ENCODE data around the gene CLASP2.

CLASP2 gene

DNA sequence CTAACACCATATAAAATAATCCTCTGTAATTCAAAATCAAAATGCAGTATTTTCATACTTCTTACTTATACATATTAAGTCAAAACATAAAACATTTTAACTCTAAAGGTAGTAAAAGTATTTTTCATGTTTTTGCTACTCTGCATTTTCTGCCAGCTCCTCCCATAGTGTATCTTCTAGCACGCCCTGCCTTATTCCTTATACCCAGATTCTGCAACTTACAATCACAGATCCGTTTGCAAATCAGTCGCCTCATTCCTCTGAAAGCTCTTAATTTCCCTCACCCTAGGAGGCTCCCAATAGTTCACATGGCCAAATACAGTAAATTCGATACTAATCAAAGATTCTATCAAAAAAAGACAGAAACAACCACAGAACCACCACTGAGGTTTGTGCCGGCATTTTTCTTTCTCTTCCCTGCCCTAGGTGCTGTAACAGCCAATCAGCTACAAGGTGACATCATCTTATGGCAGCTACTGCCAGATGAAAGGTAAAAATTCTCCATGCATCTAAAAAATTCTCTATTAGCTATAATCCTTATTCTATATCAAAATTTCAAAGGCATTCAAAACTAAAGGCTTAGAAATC, 72.9 kb downstream of the CLASP2 start:
- DNase-seq (peak in 2 of 3 experiments; percentile 7 to 9), ATAC-seq (replicated peaks) (peak; percentile 95)
- peak overlapping the region in 1 of 2 donors; percentile 20 for H3K27ac Mint-ChIP-seq
- peaks cover 3% of the 10 kb centered on the region for H3K36me3 Mint-ChIP-seq (ENCODE audit: insufficient read depth)
- H3K27me3 Mint-ChIP-seq, result no peaks in the 10 kb centered on the region
- peaks cover 7 to 14% of the 10 kb centered on the region in 2 donors for H3K4me1 Mint-ChIP-seq (ENCODE audit: low read depth in 2 of 2)
- H3K4me3 Mint-ChIP-seq, result peak overlapping the region; percentile 43 to 67
- H3K9me3 Mint-ChIP-seq, result no peaks in the 10 kb centered on the region

DNA sequence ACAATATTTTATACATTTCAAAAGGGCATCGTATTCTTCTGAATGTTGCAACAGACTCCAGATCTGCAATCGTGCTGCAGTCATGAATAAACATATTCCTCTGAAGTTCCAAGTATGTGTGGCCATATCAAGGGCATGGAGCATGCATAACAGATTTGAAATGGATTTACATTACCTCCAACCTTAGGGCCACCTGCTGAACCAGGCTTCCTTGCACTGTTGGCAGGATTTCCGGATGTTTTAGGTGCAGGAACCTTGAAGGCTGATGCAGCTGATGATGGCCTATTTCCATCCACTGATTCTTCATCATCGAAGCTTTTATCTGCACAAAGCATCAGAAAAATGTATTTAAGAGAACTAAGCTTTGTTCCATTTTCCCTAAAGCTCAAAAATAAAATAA, 73.5 kb downstream of the CLASP2 start:
- ATAC-seq (replicated peaks), result no peak
- Mint-ChIP-seq H3K27ac (no peak overlapping the region), H3K9me3 (no peaks in the 10 kb centered on the region)

DNA sequence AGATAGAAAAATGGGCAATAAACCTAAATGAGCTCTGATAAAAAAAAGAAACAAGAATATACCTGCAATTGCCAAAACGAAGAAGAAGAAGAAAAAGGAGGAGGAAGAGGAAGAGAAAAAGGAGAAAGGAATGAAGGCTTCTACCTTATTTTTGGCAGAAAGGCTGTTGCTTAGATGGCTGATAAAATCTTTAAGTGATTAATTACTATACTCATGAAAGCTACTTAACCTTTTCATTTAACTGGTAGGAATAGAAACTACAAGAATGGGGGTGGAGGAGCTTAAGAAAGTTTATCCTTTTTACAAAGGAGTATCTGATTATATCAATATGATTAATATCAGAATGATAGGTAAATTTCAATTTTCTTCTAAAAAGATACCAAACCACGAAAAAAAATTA, 75.2 kb downstream of the CLASP2 start:
- Mint-ChIP-seq H3K9me3 (no peaks in the 10 kb centered on the region), H3K27ac (no peak overlapping the region), H3K4me1 (ENCODE audit: low read depth in 2 of 2) (peaks cover 3 to 9% of the 10 kb centered on the region in 2 donors), H3K4me3 (no peak overlapping the region), H3K27me3 (no peaks in the 10 kb centered on the region), H3K36me3 (ENCODE audit: insufficient read depth) (peaks cover 6% of the 10 kb centered on the region)
- DNase-seq (no peak), ATAC-seq (replicated peaks) (no peak)

More for the DNA sequence above, 73.5 kb downstream of the CLASP2 start:
- no peak for DNase-seq
- peaks cover 3% of the 10 kb centered on the region for H3K36me3 Mint-ChIP-seq (ENCODE audit: insufficient read depth)
- H3K27me3 Mint-ChIP-seq, result no peaks in the 10 kb centered on the region
- no peak overlapping the region for H3K4me3 Mint-ChIP-seq
- H3K4me1 Mint-ChIP-seq (ENCODE audit: low read depth in 2 of 2), result peaks cover 7 to 14% of the 10 kb centered on the region in 2 donors

DNA sequence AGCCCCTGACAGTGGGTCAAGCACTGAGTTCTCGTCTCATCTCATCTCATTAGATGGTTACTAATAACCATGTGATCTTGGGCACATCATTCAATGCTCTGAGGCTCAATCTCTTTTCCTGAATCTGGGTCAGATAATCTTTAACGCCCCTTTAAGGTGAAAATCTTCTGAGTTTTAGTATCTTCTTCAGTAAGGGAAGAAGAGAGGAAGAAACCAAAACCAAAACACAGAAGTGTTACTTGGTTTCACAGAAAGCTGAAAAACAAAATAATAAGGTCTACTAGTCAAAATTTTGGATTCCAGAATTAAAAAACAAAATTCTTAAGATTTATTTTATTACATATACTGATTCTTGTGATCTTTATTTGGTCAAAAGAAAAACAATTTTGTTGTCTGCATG, 78.2 kb downstream of the CLASP2 start:
- Mint-ChIP-seq H3K36me3 (ENCODE audit: insufficient read depth) (peaks cover 9% of the 10 kb centered on the region), H3K4me1 (ENCODE audit: low read depth in 2 of 2) (no peaks in the 10 kb centered on the region), H3K27me3 (no peaks in the 10 kb centered on the region), H3K4me3 (no peak overlapping the region), H3K27ac (no peak overlapping the region), H3K9me3 (no peaks in the 10 kb centered on the region)
- ATAC-seq (replicated peaks) (no peak), DNase-seq (no peak)

DNA sequence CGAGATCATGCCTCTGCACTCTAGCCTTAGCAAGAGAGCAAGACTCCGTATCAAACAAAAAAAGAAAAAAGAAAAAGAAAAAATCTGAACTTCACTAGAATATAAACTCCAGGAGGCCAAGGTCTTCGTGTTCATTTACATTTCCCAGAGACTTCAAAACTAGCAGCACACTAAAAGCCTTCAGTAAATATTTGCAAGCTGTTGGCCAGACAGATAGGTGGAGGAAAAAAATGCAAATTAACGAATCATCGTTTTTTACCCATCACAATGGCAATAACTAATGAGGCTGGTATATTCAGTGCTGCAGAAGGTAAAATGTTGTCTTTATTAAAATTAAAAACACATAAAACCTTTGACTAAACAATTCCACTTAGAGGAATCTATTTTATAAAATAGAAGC, 80.6 kb downstream of the CLASP2 start:
- DNase-seq (no peak), ATAC-seq (replicated peaks) (no peak)
- Mint-ChIP-seq H3K36me3 (ENCODE audit: insufficient read depth) (peaks cover 9% of the 10 kb centered on the region), H3K4me3 (no peak overlapping the region), H3K4me1 (ENCODE audit: low read depth in 2 of 2) (no peaks in the 10 kb centered on the region), H3K27ac (no peak overlapping the region), H3K27me3 (no peaks in the 10 kb centered on the region), H3K9me3 (no peaks in the 10 kb centered on the region)

DNA sequence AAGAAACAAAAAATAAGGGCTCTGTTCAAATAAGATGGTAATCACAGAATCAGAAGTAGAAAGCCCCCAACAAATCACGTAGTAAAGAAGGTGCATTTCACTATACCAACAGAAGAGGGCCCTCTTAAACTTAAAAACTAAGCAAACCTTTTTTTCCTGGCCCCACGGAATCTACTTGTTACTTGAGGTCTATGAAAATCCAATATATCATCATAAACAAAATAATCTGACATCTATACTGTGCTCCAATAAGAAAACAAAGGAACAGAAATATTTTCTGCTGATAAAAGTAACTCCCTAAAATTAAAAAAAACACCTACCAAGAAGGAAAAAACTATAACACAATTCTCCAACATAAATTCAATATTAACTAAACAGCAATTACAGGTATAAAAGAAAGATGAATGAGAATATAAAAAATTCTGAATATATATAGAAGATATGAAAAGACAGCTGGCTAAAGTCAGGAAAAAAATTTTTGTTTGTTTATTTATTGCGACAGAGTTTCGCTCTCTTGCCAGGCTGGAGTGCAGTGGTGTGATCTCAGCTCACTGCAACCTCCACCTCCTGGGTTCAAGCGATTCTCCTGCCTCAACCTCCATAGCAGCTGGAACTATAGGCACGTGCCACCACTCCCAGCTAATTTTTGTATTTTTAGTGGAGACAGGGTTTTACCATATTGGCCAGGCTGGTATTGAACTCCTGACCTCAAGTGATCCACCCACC, 81.8 kb downstream of the CLASP2 start:
- DNase-seq, result peak in 1 of 3 experiments; percentile 4
- H3K27ac Mint-ChIP-seq, result peak overlapping the region; percentile 13 to 51

DNA sequence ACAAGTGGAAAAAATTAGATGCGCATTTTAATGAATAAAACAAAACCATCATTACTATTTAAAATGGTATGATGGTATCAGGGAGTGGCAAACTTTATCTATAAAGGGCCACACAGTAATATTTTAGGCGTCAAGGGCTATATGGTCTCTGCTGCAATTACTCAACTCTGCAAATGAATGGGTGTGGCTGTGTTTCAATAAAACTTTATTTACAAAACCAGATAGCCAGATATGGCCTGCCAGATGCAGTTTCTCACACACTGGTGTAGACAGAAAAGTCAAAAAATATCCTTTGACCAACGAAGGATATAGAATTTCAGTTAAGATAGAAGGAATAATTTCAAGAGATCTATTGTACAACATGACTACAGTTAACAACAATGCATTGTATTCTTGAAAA, 83.8 kb downstream of the CLASP2 start:
- no peaks in the 10 kb centered on the region for H3K4me1 Mint-ChIP-seq (ENCODE audit: low read depth in 2 of 2)
- H3K4me3 Mint-ChIP-seq, result no peak overlapping the region
- ATAC-seq (replicated peaks), result no peak
- H3K27me3 Mint-ChIP-seq, result no peaks in the 10 kb centered on the region
- H3K9me3 Mint-ChIP-seq, result no peaks in the 10 kb centered on the region
- peaks cover 14% of the 10 kb centered on the region for H3K36me3 Mint-ChIP-seq (ENCODE audit: insufficient read depth)
- no peak for DNase-seq
- H3K27ac Mint-ChIP-seq, result no peak overlapping the region

More for the DNA sequence above, 81.8 kb downstream of the CLASP2 start:
- no peaks in the 10 kb centered on the region for H3K4me1 Mint-ChIP-seq (ENCODE audit: low read depth in 2 of 2)
- peak; percentile 41 for ATAC-seq (replicated peaks)
- H3K36me3 Mint-ChIP-seq (ENCODE audit: insufficient read depth), result peaks cover 13% of the 10 kb centered on the region
- no peaks in the 10 kb centered on the region for H3K27me3 Mint-ChIP-seq
- no peaks in the 10 kb centered on the region for H3K9me3 Mint-ChIP-seq
- no peak overlapping the region for H3K4me3 Mint-ChIP-seq

DNA sequence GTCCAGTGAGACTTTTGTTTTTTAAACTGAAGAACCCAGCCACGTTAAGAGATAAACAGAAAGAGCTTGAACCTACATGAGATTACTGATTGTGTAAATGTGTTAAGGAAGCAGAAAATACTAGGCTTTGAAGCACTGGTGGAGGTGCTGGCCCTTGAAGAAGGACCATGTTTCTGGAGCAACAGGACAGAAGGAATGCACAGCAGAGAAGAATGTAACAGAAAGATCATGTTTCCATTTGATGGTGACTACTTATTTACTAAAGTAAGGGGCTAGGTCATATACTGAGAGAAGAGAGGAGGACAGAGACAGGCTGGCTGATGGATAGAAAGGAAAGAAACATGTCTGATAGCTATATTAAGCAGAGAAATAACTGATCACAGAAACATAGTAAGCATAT, 88.8 kb downstream of the CLASP2 start:
- Mint-ChIP-seq H3K9me3 (no peaks in the 10 kb centered on the region), H3K4me3 (no peak overlapping the region), H3K4me1 (ENCODE audit: low read depth in 2 of 2) (no peaks in the 10 kb centered on the region), H3K27me3 (no peaks in the 10 kb centered on the region), H3K36me3 (ENCODE audit: insufficient read depth) (peaks cover 8% of the 10 kb centered on the region), H3K27ac (no peak overlapping the region)
- no peak for ATAC-seq (replicated peaks)
- DNase-seq, result no peak

DNA sequence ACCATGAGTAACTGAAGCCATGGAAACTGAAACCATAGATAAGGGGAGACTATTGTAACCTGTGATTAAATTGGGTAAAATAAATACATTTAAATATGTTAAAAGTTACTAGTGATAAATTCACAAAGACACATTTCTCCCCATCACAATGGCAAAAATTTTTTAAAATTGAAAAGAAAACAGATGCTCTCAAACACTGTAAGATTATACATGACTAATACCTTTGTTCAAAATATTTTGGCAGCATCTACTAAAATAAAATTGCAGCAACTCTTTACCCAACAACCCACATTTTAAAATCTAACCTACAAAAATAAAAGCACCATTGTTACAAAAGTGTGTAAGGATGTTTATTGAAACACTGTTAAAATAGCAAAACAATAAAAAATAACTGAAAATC, 93.3 kb downstream of the CLASP2 start:
- Mint-ChIP-seq H3K4me3 (no peak overlapping the region), H3K4me1 (ENCODE audit: low read depth in 2 of 2) (no peaks in the 10 kb centered on the region), H3K27ac (no peak overlapping the region), H3K27me3 (no peaks in the 10 kb centered on the region), H3K36me3 (ENCODE audit: insufficient read depth) (peaks cover 11% of the 10 kb centered on the region), H3K9me3 (no peaks in the 10 kb centered on the region)
- ATAC-seq (replicated peaks), result no peak
- no peak for DNase-seq

DNA sequence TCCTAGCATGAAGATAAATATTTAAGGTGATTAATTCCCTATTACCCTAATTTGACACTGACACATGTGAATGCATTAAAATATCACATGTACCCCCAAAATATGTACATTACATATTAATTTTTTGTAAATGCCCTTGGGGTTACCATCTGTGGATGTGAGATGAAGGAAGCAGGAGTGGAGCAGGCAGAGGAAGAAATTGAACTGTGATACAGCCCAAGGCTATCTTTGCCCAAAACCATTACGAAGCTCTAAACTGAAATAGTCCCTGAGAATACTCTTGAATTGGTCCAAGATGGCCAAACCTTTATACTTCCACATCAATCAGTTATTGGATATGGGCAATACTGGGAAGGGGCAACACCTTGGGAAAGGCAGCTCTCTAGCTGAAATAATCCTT, 105.0 kb downstream of the CLASP2 start:
- Mint-ChIP-seq H3K4me3 (no peak overlapping the region), H3K4me1 (ENCODE audit: low read depth in 2 of 2) (no peaks in the 10 kb centered on the region), H3K9me3 (no peaks in the 10 kb centered on the region), H3K27ac (no peak overlapping the region), H3K27me3 (no peaks in the 10 kb centered on the region), H3K36me3 (ENCODE audit: insufficient read depth) (peaks cover 19% of the 10 kb centered on the region)
- ATAC-seq (replicated peaks) (no peak), DNase-seq (no peak)

DNA sequence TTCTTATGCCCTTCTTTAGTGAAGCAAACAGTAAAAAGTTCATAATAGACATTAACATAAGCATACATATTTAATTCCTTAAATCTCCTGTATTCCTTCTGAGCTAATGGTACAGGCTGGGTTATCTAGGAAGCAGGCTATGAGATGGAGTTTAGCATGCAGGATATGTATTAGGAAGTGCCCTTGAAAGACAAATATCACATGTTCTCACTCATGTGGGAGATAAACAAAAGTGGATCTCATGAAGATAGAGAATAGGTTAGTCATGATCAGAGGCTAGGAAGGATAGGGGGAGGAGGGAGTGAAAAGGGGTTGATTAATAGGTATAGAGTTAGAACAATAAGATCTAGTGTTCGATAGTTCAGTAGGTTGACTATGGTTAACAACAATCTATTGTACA, 105.4 kb downstream of the CLASP2 start:
- no peaks in the 10 kb centered on the region for H3K4me1 Mint-ChIP-seq (ENCODE audit: low read depth in 2 of 2)
- no peak overlapping the region for H3K27ac Mint-ChIP-seq
- no peaks in the 10 kb centered on the region for H3K27me3 Mint-ChIP-seq
- no peak for DNase-seq
- ATAC-seq (replicated peaks), result no peak
- no peaks in the 10 kb centered on the region for H3K9me3 Mint-ChIP-seq
- H3K4me3 Mint-ChIP-seq, result no peak overlapping the region
- H3K36me3 Mint-ChIP-seq (ENCODE audit: insufficient read depth), result peaks cover 18% of the 10 kb centered on the region

DNA sequence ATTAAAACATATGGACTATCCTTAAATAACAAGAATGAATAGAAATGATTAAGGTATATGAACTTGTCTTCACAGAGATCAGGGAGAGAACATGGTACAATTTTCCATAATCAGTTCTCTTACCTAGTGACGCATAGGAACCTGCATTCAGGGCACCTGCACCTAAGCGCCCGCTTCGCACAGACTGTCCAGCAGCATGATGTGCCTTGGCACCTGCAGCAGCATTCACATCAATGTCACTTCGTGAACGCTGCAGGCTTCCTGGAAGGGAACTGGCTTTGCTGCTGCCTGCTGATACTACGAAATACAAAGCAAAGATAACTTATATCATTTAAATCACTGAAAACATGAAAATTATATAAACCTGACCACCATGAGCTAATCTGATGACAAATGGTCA, 115.2 kb downstream of the CLASP2 start:
- H3K27me3 Mint-ChIP-seq, result no peaks in the 10 kb centered on the region
- H3K4me1 Mint-ChIP-seq (ENCODE audit: low read depth in 2 of 2), result no peaks in the 10 kb centered on the region
- ATAC-seq (replicated peaks) (no peak), DNase-seq (no peak)
- H3K27ac Mint-ChIP-seq, result no peak overlapping the region
- peaks cover 44% of the 10 kb centered on the region for H3K36me3 Mint-ChIP-seq (ENCODE audit: insufficient read depth)
- no peak overlapping the region for H3K4me3 Mint-ChIP-seq
- no peaks in the 10 kb centered on the region for H3K9me3 Mint-ChIP-seq

DNA sequence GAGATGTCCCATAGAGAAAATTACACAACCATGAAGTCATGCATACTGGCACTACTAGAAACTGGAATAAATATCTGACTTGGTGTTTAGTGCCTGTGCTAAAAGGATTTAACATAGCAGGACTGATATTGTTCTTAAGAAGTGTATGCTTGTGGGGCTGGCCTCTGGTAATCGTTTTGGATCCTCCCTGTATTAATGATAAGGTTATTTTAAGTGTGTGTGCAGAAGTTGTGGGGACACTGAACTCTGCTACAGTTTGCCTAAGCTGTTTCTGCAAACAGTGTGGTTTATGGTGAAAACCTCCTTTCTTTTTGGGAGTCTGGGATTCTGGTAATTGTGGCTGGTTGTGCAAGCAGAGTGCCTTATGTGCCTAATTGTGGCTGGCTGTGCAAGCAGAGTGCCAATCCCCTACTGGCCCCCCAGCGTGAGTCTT, 120.8 kb downstream of the CLASP2 start:
- peak overlapping the region in 1 of 2 donors; percentile 32 for H3K27ac Mint-ChIP-seq
- H3K27me3 Mint-ChIP-seq, result no peaks in the 10 kb centered on the region

DNA sequence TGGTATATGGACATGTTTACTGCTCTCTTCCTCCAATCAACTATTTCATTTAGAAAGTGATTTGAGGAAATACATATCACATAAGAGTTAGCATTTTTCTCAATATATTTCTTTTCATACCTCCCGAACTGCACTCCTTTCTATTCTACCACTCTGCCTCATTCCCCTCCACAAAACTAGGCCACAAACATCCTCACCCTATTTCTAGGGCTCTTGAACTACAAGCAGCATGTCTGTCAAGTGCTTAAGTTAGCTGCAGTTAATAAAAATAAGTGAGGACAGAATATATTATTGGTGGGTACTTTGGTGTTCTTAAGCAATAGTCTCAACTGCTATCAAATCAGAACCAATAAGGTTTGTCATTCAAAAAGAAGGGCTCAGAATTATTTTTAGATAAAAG, 125.1 kb downstream of the CLASP2 start:
- Mint-ChIP-seq H3K4me1 (ENCODE audit: low read depth in 2 of 2) (no peaks in the 10 kb centered on the region), H3K9me3 (no peaks in the 10 kb centered on the region), H3K27ac (no peak overlapping the region), H3K27me3 (no peaks in the 10 kb centered on the region), H3K36me3 (ENCODE audit: insufficient read depth) (peaks cover 30% of the 10 kb centered on the region), H3K4me3 (no peak overlapping the region)
- ATAC-seq (replicated peaks) (no peak), DNase-seq (no peak)

More for the DNA sequence above, 120.8 kb downstream of the CLASP2 start:
- ATAC-seq (replicated peaks), result no peak
- Mint-ChIP-seq H3K36me3 (ENCODE audit: insufficient read depth) (peaks cover 20% of the 10 kb centered on the region), H3K9me3 (no peaks in the 10 kb centered on the region), H3K4me1 (ENCODE audit: low read depth in 2 of 2) (no peaks in the 10 kb centered on the region), H3K4me3 (no peak overlapping the region)
- DNase-seq, result no peak

Measured in effector memory CD8-positive, alpha-beta T cell (primary cell).